GM19099 (cell line): ENCODE results near the gene MRTO4.
"Not testable (repeated sequence)": the region's sequence is repeated elsewhere in the genome, so short reads cannot be mapped to it uniquely, and the experiment has no call there.

Experiments
- POLR2A ChIP-seq: IDR thresholded peaks from 3 replicates; pipeline ENCODE4 v1.6.1; 2011; ENCODE audit warnings: low read depth; ENCODE audit not compliant: insufficient read length; ENCODE audit errors: extremely low read depth

MRTO4 gene

DNA sequence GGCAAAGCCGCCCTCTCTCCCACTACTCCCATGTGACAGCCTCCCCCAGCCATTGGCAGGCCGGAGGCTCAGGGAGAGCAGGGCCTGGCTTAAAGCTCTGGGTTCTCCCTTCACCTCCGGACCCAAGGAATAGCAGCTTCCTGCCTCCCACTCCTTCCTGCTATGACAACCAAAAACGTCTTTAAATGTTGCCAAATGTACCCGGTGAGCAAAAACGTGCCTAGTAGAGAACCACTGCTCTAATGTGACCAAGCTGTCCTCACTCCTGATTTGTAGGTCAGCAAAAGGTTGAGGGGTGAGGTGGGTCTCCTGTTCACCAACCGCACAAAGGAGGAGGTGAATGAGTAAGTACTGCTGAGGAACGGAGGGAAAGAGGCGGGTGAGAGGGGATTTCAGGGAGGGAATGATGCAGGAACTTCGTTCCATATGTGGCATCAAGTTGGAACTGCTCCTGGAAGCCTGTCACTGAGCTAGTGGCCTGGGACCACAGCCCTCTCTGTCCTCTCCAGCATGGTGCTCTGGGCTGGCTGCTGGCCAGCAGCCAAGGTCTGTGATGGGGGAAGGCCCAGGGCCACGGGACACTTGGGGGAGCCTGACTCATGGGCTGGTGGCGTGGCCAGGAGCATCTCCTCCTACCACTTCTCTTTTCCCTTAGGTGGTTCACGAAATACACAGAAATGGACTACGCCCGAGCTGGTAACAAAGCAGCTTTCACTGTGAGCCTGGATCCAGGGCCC is 5.7 kb downstream of the MRTO4 start:
- TF ChIP-seq POLR2A, result no peak

GRCh38 chr1:19258353-19258752 is 6.7 kb downstream of the MRTO4 start:
- TF ChIP-seq POLR2A, result no peak

- TF ChIP-seq POLR2A, result no peak
Measured at GRCh38 chr1:19260211-19261138, 8.9 kb downstream of the MRTO4 start.

DNA sequence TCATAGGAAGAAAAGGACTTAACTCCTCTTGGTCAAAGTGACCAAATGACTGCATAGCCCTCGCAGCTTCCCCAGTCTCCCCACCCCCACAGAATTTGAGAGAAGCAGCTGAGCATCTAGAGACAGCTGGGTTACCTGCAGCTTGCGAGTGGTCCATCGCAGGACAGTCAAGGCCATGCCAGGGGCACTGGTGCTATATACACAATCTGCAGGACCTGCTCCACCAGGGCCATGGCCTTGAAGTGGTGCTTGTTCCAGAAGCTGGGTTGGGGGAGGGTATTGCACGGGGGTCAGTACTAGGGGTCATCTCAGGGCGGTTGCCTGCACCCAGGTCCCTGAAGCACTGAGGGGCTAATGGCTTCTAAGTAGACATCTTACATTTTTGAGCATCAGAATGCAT is 10.4 kb downstream of the MRTO4 start:
- no peak for TF ChIP-seq POLR2A

GRCh38 chr1:19262744-19263143 is 11.1 kb downstream of the MRTO4 start:
- TF ChIP-seq POLR2A, result no peak

GRCh38 chr1:19268445-19268844 is 16.8 kb downstream of the MRTO4 start:
- TF ChIP-seq POLR2A, result no peak

GRCh38 chr1:19272064-19272463 is 20.5 kb downstream of the MRTO4 start:
- TF ChIP-seq POLR2A, result no peak

- TF ChIP-seq POLR2A, result no peak
Measured at GRCh38 chr1:19273106-19273843, 21.7 kb downstream of the MRTO4 start.

DNA sequence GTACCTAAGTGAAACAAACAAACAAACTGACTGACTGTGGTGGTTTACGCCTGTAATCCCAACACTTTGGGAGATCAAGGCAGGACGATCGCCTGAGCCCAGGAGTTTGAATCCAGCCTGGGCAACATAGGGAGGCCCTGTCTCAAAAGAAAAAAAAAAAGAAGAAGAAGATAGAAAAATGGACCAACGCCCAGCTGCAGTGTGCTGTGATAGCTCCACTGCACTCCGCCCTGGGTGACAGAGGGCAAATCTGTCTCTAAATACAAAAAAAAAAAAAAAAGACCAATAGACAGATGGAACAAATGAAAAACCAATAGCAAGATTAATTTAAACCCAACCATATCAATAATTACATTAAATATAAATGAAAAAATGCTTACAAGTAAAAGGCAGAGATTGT is 23.0 kb downstream of the MRTO4 start:
- TF ChIP-seq POLR2A, result no peak

DNA sequence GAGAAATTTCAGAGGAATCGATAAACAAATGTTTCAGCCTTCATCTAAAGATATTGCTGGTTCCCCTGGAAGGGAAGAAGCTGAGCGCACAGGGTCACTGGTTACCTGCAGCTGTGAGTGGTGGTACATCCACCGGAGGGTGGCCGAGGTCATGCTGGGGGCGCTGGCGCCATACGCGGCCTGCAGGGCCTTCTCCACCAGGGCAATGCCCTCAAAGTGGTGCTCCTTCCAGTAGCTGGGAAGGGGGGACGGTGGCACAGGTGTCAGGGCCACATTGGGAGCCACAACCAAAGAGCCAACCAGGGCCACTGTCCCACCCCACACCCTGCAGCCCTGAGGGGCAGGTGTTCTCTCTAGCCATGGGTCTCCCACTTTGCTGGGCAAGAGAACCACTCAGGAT is 32.3 kb downstream of the MRTO4 start:
- TF ChIP-seq POLR2A, result no peak

DNA sequence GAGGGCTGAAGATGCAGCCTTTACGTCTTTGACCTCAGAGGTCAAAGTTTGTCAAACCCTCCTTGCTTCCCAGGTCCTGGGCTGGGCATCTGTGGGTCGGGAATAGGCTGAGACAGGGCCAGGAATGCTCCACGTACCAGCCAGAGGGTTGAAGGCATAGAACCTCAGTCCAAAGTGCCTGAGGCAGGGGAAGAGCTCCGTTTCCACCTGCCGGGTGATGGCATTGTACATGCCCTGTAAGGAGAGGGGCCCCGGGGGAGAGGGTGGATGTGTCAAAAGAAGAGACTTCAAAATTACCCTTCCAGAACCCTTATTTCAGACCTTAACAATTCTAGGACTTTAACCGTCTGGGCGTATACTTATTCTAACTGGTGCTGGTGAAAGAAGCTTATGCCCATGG is 33.3 kb downstream of the MRTO4 start:
- TF ChIP-seq POLR2A, result no peak

DNA sequence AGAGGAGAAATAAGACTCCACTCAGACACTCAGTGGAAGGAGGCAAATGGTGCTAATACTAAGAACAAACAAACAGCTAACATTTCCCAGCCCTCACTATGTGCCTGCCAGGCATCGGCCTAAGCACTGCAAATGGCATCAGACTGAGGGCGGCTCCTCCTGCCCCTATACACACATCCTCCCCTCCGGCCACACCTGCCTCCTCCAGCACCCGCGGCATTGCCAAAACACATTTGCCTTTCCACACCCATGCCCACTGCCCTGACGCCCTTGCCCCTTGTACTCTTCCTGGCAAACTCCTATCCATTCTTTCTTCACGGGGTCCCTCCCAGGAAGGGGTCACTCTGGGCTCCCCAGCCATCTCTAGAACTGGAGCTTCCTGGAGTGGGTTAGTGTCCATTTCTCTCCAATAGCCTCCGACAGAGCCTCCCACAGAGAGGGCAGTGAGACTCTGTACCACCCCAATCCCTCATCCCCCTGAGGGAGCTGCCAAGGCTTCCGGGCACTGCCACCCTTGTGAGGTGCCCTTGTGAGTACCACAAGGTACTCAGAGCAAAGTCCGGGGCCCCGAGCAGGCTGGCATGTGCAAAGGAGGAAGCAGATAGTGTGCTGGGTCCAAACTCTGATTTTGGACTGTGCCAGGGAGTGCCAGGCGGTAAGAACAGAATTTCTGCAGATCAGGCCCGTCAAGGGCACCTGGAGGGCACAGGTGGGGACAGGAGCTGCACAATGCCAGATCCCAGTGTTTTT is 36.0 kb downstream of the MRTO4 start:
- no peak for TF ChIP-seq POLR2A

DNA sequence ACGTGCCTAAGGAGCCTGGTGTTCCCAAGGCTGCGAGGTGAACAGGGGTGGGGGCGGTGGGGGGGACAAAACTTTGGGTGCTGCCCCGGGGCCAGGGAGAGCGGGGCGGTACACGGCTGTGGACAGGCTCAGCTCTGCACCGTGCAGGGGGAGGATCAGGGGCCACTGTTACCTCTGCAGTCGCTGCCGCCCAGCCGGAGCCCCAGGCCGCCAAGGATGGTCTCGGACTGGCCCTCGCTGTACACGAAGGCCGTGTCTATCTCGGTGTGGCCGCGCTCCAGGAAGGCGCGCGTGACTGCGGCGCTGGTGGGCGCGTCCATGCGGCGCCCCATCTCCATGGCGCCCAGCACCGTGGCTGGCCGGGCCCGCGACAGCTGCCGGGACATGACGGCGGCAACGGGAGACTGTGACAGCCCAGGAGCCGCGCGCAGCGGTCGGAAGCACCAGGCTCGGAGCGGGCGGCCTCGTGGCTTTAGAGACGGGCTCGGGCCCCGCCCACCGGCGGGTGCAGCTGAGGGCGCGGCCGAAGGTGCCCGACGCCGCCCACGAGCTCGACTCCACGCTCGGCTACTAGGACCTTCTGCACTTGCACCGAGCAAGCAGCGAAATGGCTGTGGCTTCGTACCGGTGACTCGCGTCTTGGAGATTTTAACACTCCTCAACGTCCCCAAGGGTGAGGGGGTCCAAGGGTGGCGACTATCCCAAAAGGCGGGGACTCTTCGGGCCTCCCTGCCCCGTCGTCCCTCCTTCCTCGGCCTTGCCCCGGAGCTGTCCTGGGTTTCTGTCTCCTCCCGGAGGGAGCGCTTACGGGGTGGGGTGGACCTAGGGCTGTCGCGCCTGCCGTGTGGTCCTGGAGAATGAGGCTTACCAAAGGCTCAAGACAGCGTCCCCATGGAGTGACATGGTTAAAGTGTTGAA is 37.0 kb downstream of the MRTO4 start, which contains the start of gene AKR7A3:
Gene AKR7A3 (minus strand): TSS at position 447 of the 918 bp plus-strand sequence. CDS start 61 bp downstream, at position 386.
- TF ChIP-seq POLR2A, result not testable (repeated sequence)

DNA sequence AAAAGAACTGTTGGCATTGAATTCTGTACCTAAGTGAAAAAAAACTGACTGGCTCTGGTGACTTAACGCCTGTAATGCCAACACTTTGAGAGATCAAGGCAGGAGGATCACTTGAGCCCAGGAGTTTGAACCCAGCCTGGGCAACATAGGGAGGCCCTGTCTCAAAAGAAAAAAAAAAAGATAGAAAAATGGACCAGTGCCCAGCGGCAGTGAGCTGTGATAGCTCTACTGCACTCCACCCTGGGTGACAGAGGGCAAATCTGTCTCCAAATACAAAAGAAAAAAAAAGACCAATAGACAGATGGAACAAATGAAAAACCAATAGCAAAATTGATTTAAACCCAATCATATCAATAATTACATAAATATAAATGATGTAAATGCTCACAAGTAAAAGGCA is 37.6 kb downstream of the MRTO4 start:
- no peak for TF ChIP-seq POLR2A

DNA sequence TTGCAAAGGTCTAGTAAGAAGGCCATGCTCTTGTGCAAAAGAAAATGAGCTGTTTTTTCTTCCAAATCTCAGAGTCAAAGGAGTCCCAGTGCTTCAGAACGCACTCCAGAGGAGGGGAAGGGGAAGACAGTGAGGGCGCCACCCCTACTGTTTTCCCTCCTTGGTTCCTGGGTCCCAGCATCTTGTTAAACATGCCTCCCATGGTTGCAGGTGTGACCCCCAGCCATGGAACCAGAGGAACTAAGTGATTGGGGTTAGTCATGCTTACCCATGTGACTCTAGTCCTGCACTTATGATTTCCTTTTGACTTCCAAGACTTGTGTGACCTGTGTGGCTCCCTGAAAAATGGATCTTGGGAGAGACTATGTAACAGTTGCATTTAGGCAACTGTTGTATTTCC is 43.0 kb downstream of the MRTO4 start:
- no peak for TF ChIP-seq POLR2A
